ENCODE results near the gene CLEC3B. TPM values are rescaled to one million over a fixed set of nuclear protein-coding genes. Genes with fewer than 3 reads are reported as not detected.

CLEC3B gene
- polyA plus RNA-seq, 2 of the 4 experiments (the other 2 are of a cell fraction) = not detected

DNA sequence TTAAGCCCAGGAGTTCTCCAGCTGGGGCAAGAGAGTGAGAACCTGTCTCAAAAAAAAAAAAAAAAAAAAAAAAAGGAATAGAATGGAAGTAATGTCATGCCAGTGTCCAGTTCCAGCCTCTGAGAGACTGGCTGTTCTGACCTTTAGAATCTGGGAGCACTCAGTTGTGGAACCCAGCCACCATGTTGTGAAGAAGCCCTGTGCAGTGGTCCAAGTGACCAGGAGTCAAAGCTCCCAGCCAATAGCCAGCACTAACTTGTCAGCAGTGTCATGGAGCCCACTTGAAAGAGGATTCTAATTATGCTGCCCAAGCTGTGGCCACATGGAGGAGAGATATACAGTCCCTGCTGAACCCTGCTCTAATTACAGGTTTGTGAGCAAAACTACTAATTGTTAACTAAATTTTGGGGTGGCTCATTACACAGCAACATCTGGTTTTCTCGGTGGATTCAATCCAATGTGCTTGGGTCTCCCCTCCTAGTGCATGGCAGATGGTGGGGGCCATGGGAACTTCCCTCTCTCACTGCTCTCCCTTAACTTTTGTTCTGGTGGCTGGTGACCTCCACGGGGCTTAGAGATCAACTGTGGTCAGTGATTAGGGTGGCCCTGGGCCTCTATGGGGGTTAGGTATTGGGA, 55.5 kb downstream of the CLEC3B start:
- Histone ChIP-seq H3K4me2 (no peak overlapping the region), H3K9me3 (no peaks in the 10 kb centered on the region), H3K4me1 (no peaks in the 10 kb centered on the region), H3K27ac (no peak overlapping the region), H3K4me3 (no peak overlapping the region)
- ChIA-PET POLR2A (no interaction called here), CTCF (interaction anchor here (0.6 to 1.3 kb wide), 6 partner anchors 11 to 1049 kb away, joined by 3 to 4 read pairs (median 3); no protein-coding TSS in a partner anchor)
- 59% methylated on average over 2 of the region's 2 CpGs for WGBS (ENCODE audit: missing lambda C conversion rate)
- TF ChIP-seq RAD21 (conservative IDR thresholded peaks at IDR 0.05 in 1 of 2, IDR thresholded peaks at IDR 0.05 in 1 of 2) = no peak
- no peak for TF ChIP-seq POLR2A (IDR thresholded peaks at IDR 0.05; ENCODE audit: low read length)
- TF ChIP-seq, protein P1, sequence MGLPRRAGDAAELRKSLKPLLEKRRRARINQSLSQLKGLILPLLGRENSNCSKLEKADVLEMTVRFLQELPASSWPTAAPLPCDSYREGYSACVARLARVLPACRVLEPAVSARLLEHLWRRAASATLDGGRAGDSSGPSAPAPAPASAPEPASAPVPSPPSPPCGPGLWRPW (IDR thresholded peaks at IDR 0.05) = no peak
- TF ChIP-seq CHD2 (IDR thresholded peaks at IDR 0.05; ENCODE audit: low read length, partially characterized antibody) = no peak
- TF ChIP-seq FOSB (CRISPR knock-in tag; IDR thresholded peaks at IDR 0.05) = no peak
- TF ChIP-seq CBX8 (IDR thresholded peaks at IDR 0.05) = no peak
- TF ChIP-seq NPAS2 (CRISPR knock-in tag; IDR thresholded peaks at IDR 0.05; ENCODE audit: borderline replicate concordance) = no peak
- no peak for TF ChIP-seq TFCP2L1 (CRISPR knock-in tag; IDR thresholded peaks at IDR 0.05)
- TF ChIP-seq MAFK (IDR thresholded peaks at IDR 0.05; ENCODE audit: partially characterized antibody) = no peak
- TF ChIP-seq, protein P2, sequence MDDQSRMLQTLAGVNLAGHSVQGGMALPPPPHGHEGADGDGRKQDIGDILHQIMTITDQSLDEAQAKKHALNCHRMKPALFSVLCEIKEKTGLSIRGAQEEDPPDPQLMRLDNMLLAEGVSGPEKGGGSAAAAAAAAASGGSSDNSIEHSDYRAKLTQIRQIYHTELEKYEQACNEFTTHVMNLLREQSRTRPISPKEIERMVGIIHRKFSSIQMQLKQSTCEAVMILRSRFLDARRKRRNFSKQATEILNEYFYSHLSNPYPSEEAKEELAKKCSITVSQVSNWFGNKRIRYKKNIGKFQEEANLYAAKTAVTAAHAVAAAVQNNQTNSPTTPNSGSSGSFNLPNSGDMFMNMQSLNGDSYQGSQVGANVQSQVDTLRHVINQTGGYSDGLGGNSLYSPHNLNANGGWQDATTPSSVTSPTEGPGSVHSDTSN (IDR thresholded peaks at IDR 0.05) = no peak
- no peak for TF ChIP-seq USF2 (IDR thresholded peaks at IDR 0.05)
- TF ChIP-seq GATA3 (IDR thresholded peaks at IDR 0.05; ENCODE audit: borderline replicate concordance) = no peak
- TF ChIP-seq CEBPB (IDR thresholded peaks at IDR 0.05) = no peak
- no peak for TF ChIP-seq CHD4 (IDR thresholded peaks at IDR 0.05; ENCODE audit: borderline replicate concordance)
- no peak for TF ChIP-seq ZC3H11A (IDR thresholded peaks at IDR 0.05)
- no peak for TF ChIP-seq ZSCAN20 (CRISPR knock-in tag; IDR thresholded peaks at IDR 0.05)
- TF ChIP-seq, protein P3, sequence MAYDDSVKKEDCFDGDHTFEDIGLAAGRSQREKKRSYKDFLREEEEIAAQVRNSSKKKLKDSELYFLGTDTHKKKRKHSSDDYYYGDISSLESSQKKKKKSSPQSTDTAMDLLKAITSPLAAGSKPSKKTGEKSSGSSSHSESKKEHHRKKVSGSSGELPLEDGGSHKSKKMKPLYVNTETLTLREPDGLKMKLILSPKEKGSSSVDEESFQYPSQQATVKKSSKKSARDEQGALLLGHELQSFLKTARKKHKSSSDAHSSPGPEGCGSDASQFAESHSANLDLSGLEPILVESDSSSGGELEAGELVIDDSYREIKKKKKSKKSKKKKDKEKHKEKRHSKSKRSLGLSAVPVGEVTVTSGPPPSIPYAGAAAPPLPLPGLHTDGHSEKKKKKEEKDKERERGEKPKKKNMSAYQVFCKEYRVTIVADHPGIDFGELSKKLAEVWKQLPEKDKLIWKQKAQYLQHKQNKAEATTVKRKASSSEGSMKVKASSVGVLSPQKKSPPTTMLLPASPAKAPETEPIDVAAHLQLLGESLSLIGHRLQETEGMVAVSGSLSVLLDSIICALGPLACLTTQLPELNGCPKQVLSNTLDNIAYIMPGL (CRISPR knock-in tag; IDR thresholded peaks at IDR 0.05; ENCODE audit: borderline replicate concordance) = no peak
- FAIRE-seq = no peak
- DNase-seq (ENCODE audit: low read depth in 1 of 2, low spot score in 1 of 2) = no peak
- ATAC-seq = no peak

DNA sequence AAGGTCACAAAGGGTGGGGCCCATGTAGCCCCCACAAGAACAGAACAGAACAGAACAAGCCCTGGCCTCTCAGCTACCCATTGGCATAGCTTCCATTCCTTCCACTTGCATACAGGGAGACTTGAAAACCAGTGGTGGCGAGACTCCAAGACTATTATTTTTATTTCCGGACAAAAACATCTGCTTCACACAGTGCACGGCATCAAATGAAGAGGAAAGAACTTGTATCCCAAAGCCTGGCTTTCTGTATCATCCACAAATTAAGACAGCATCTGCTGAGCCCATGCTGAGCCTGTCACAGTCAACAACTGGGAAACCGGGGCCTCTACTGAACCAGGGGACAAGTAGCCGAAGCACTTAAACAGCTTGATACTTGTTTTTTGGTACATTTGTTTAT, 56.0 kb downstream of the CLEC3B start:
- ChIA-PET POLR2A (no interaction called here), CTCF (interaction anchor here (0.9 to 1.0 kb wide), 3 partner anchors 10 to 45 kb away, joined by 3 to 4 read pairs (median 3); no protein-coding TSS in a partner anchor)
- Histone ChIP-seq H3K4me2 (no peak overlapping the region), H3K4me3 (no peak overlapping the region), H3K9me3 (no peaks in the 10 kb centered on the region), H3K27ac (no peak overlapping the region), H3K4me1 (no peaks in the 10 kb centered on the region)
- WGBS (ENCODE audit: missing lambda C conversion rate) = 91% methylated on average over 5 of the region's 5 CpGs
- DNase-seq (ENCODE audit: low read depth in 1 of 2, low spot score in 1 of 2) = no peak
- no peak for ATAC-seq
- no peak for FAIRE-seq
- TF ChIP-seq HOXB5 (CRISPR knock-in tag; IDR thresholded peaks at IDR 0.05) (no peak), CHD2 (IDR thresholded peaks at IDR 0.05; ENCODE audit: low read length, partially characterized antibody) (no peak), NFE2L2 (conservative IDR thresholded peaks at IDR 0.05; ENCODE audit: low read length) (no peak), EHF (CRISPR knock-in tag; IDR thresholded peaks at IDR 0.05) (no peak), NR3C1 (IDR thresholded peaks at IDR 0.05) (no peak), MAFK (IDR thresholded peaks at IDR 0.05; ENCODE audit: partially characterized antibody) (no peak), FOSB (CRISPR knock-in tag; IDR thresholded peaks at IDR 0.05) (no peak), ESRRA (IDR thresholded peaks at IDR 0.05; ENCODE audit: borderline replicate concordance, low read length) (no peak), GATA3 (IDR thresholded peaks at IDR 0.05; ENCODE audit: borderline replicate concordance) (no peak), JUNB (IDR thresholded peaks at IDR 0.05) (no peak), RAD21 (conservative IDR thresholded peaks at IDR 0.05 in 1 of 2, IDR thresholded peaks at IDR 0.05 in 1 of 2) (no peak), JUN (IDR thresholded peaks at IDR 0.05) (no peak), POLR2A (IDR thresholded peaks at IDR 0.05; ENCODE audit: low read length) (no peak), EHMT2 (IDR thresholded peaks at IDR 0.05; ENCODE audit: low read depth) (no peak), HDAC2 (IDR thresholded peaks at IDR 0.05) (no peak), ZSCAN20 (CRISPR knock-in tag; IDR thresholded peaks at IDR 0.05) (no peak)
- TF ChIP-seq, protein P4, sequence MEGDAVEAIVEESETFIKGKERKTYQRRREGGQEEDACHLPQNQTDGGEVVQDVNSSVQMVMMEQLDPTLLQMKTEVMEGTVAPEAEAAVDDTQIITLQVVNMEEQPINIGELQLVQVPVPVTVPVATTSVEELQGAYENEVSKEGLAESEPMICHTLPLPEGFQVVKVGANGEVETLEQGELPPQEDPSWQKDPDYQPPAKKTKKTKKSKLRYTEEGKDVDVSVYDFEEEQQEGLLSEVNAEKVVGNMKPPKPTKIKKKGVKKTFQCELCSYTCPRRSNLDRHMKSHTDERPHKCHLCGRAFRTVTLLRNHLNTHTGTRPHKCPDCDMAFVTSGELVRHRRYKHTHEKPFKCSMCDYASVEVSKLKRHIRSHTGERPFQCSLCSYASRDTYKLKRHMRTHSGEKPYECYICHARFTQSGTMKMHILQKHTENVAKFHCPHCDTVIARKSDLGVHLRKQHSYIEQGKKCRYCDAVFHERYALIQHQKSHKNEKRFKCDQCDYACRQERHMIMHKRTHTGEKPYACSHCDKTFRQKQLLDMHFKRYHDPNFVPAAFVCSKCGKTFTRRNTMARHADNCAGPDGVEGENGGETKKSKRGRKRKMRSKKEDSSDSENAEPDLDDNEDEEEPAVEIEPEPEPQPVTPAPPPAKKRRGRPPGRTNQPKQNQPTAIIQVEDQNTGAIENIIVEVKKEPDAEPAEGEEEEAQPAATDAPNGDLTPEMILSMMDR (IDR thresholded peaks at IDR 0.05) = no peak
- TF ChIP-seq, protein P3 (CRISPR knock-in tag; IDR thresholded peaks at IDR 0.05; ENCODE audit: borderline replicate concordance) = no peak
